Fibroblast of skin of back (primary cell): ENCODE data around the gene SIX2.
A peak's percentile ranks its signal among the peaks of the same experiment; 100 is the strongest.

Experiments used
- DNase-seq: peaks from one replicate; pipeline ENCODE4 v3.0.0-alpha.2; 2013

The SIX2 gene

GRCh38 chr2:45018023-45018422 lies 8.8 kb upstream of the SIX2 start:
- no peak for DNase-seq

- DNase-seq, result no peak
These were observed 5.6 kb upstream of the SIX2 start for GRCh38 chr2:45014831-45015230.

DNA sequence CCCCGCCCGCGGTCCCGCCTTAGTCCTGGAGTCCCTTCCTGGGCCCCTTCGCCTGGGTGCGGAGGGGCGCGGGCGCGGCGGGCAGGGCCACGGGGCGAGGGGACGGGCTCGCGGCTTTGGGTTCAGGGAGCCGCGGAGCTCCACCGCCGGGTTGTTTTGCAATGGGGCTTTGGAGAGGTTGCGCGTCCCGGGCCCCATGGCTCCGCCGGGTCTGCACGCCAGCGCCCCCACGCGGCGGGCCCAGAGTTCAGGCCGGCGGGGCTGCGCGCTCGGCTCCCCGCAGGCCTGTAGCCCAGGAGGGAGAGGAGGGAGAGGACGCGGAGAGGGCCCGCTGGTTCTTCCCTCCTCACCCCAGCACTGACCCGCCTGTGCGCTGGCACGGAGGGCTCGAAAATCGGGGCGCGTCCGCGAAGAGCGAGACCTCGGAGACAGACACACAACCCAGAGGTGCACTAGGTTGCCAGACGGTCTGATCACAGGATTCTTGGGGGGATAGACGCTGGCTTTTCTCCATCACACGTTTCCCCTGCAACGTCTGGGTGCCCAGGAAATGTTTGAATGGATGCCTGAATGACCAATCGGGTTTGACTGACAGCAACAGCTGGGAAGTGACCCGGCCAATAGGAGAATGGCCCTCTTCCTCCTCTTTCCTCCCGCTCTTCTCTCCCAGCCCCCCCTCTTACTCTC lies 4.9 kb upstream of the SIX2 start:
- peak; percentile 51 for DNase-seq

GRCh38 chr2:45013229-45014015 lies 4.2 kb upstream of the SIX2 start:
- no peak for DNase-seq

DNA sequence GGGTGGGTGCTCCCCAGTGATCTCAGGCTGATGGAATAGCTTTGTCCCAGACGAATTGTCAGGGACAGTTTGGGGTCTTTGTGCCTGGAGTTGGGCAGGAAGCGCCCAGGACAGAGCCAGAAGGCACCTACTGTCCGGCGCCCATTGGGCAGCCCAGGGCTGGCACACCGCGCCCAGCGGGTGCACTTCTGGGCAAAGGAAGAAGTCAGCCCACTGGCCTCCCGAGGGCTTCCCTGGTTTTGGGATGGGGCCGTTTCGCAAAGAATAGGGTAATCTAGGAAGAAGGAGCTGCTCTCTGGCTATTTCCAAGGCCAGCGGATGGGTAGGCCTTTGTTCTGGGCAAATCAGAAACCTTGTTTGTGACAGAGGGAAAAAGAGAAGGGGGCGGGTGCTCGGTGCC lies 3.5 kb upstream of the SIX2 start:
- DNase-seq, result no peak

GRCh38 chr2:45011621-45012602 lies 2.7 kb upstream of the SIX2 start:
- no peak for DNase-seq

DNA sequence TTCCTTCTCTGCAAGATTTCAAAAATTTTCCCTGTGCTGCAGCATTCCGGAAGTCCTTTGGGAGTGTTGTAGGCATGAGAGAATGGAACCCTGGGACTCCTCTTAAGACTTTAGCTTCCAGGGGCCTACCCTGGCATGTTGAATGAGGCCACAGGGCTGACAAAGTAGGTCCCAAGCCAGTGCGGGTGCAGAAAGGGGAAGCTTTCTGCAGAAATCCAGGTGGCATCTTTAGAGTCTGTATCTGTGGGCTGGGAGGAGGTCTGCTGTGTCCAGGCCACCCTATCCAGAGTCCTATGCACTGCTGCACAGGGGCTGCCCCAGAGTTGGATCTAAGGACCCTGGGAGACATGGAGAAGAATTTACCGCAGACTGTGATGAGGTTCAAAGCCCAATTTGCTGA lies 1.9 kb upstream of the SIX2 start:
- no peak for DNase-seq

- DNase-seq, result no peak
These were observed 1.4 kb upstream of the SIX2 start for GRCh38 chr2:45010702-45011012.

- peak; percentile 83 for DNase-seq
These were observed 863 bp upstream of the SIX2 start for GRCh38 chr2:45009928-45010701.

- peak; percentile 35 for DNase-seq
These were observed 739 bp downstream of the SIX2 start for GRCh38 chr2:45008296-45009129.

DNA sequence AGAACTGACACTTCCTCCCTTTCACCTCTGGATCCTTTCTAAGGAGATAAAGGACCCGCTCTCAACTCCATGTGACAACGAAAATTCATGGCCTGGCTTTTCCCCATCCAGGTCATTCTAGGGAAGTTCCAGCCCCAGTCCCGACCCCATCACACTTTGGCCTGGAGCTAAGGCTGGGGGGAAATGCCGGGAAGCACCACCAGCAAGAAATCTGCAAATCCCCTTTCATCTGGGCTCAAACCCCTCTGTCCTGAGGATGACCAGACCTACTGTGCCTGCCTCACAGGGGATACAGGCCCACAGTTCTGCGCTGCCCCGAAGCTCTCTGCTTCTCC lies 1.3 kb downstream of the SIX2 start:
- DNase-seq, result no peak

GRCh38 chr2:45006942-45007287 lies 2.3 kb downstream of the SIX2 start:
- no peak for DNase-seq

GRCh38 chr2:45006041-45006941 lies 3.0 kb downstream of the SIX2 start:
- no peak for DNase-seq

GRCh38 chr2:45005261-45006002 lies 3.8 kb downstream of the SIX2 start:
- DNase-seq, result no peak

- DNase-seq, result no peak
These were observed 4.6 kb downstream of the SIX2 start for GRCh38 chr2:45004562-45005191.

GRCh38 chr2:45003579-45004551 lies 5.4 kb downstream of the SIX2 start:
- DNase-seq, result no peak

- DNase-seq, result no peak
These were observed 6.6 kb downstream of the SIX2 start for GRCh38 chr2:45002686-45003085.

GRCh38 chr2:45001869-45002385 lies 7.3 kb downstream of the SIX2 start:
- DNase-seq, result no peak
